HG02970 (cell line): ENCODE results near the gene PJA1.

Source experiments
- ATAC-seq: cut with Tn5 transposase; IDR thresholded peaks from one replicate; pipeline ENCODE4 v1.9.1; 2021; ENCODE audit warnings: mild to moderate bottlenecking, moderate library complexity, moderate number of reproducible peaks; ENCODE audit not compliant: unreplicated experiment, low FRiP score

PJA1 gene

GRCh38 chrX:69119122-69119521 is 46.1 kb downstream of the PJA1 start:
- ATAC-seq: no peak

GRCh38 chrX:69117876-69118526 is 47.3 kb downstream of the PJA1 start:
- ATAC-seq: no peak

- no peak for ATAC-seq
Observed at GRCh38 chrX:69116077-69116476, 49.2 kb downstream of the PJA1 start.

GRCh38 chrX:69113723-69114122 is 51.5 kb downstream of the PJA1 start:
- no peak for ATAC-seq
